Activated naive CD8-positive, alpha-beta T cell treated with anti-CD3 and anti-CD28 coated beads for 36 hours (primary cell): Measurements from ENCODE around the gene INCA1. TPM values are rescaled to one million over a fixed set of nuclear protein-coding genes. Genes with fewer than 3 reads are reported as not detected.
A peak's percentile ranks its signal among the peaks of the same experiment; 100 is the strongest.

ENCODE experiments used
- DNase-seq: peaks from one replicate; pipeline ENCODE4 v3.0.0; 2021
- H3K27ac Mint-ChIP-seq: one replicate; pipeline ENCODE4 v1.8.0; 2022; ENCODE audit warnings: mild to moderate bottlenecking, moderate library complexity, mixed read lengths
- H3K27me3 Mint-ChIP-seq: one replicate; pipeline ENCODE4 v1.8.0; 2022; ENCODE audit warnings: mild to moderate bottlenecking, mixed read lengths
- H3K36me3 Mint-ChIP-seq: one replicate; pipeline ENCODE4 v1.8.0; 2021; ENCODE audit warnings: mild to moderate bottlenecking, mixed read lengths
- H3K4me1 Mint-ChIP-seq: one replicate; pipeline ENCODE4 v1.8.0; 2021; ENCODE audit warnings: mixed read lengths
- H3K4me3 Mint-ChIP-seq: one replicate; pipeline ENCODE4 v1.8.0; 2022; ENCODE audit warnings: mild to moderate bottlenecking, moderate library complexity, mixed read lengths
- H3K9me3 Mint-ChIP-seq: one replicate; pipeline ENCODE4 v1.8.0; 2022; ENCODE audit warnings: mixed read lengths
- total RNA-seq, 2 experiments: library from RNA; stranded (reverse); gene quantifications; one replicate each; pipeline ENCODE4 v1.2.3, GENCODE V29; 2021

Gene INCA1
- total RNA-seq, 2 experiments from 2014 or later: 0.29 to 0.36 TPM

GRCh38 chr17:4949321-4950074 is 47.8 kb downstream of the INCA1 start:
- H3K4me3 Mint-ChIP-seq: peak overlapping the region; percentile 94

GRCh38 chr17:4948931-4949320 is 48.4 kb downstream of the INCA1 start:
- DNase-seq: peak; percentile 87
- Mint-ChIP-seq H3K9me3 (no peaks in the 10 kb centered on the region), H3K4me3 (peak overlapping the region; percentile 94), H3K36me3 (peaks cover 43% of the 10 kb centered on the region), H3K27ac (peak overlapping the region; percentile 99), H3K27me3 (peaks cover 20% of the 10 kb centered on the region), H3K4me1 (peaks cover 38% of the 10 kb centered on the region)

More at GRCh38 chr17:4949321-4950074, 47.8 kb downstream of the INCA1 start:
- Mint-ChIP-seq H3K36me3 (peaks cover 39% of the 10 kb centered on the region), H3K27me3 (peaks cover 16% of the 10 kb centered on the region), H3K9me3 (no peaks in the 10 kb centered on the region), H3K4me1 (peaks cover 34% of the 10 kb centered on the region), H3K27ac (peak overlapping the region; percentile 91)
- DNase-seq: peak; percentile 80

GRCh38 chr17:4948166-4948930 is 49.0 kb downstream of the INCA1 start, which contains the start of gene PFN1:
Gene PFN1, minus strand, starts transcription at chr17:4948530. Its CDS starts 136 bp downstream, at chr17:4948394.
- H3K4me3 Mint-ChIP-seq: peak within 1 kb of the TSS; percentile 94
- peaks cover 42% of the 10 kb centered on the region for H3K4me1 Mint-ChIP-seq
- peak; percentile 88 for DNase-seq
- no peaks in the 10 kb centered on the region for H3K9me3 Mint-ChIP-seq
- peaks cover 20% of the 10 kb centered on the region for H3K27me3 Mint-ChIP-seq
- peak within 1 kb of the TSS; percentile 99 for H3K27ac Mint-ChIP-seq
- H3K36me3 Mint-ChIP-seq: peaks cover 43% of the 10 kb centered on the region

GRCh38 chr17:4947411-4948165 is 49.7 kb downstream of the INCA1 start:
- no peaks in the 10 kb centered on the region for H3K9me3 Mint-ChIP-seq

GRCh38 chr17:4947010-4947410 is 50.3 kb downstream of the INCA1 start:
- H3K36me3 Mint-ChIP-seq: peaks cover 55% of the 10 kb centered on the region
- no peak for DNase-seq
- H3K4me1 Mint-ChIP-seq: peaks cover 56% of the 10 kb centered on the region
- H3K27me3 Mint-ChIP-seq: peaks cover 20% of the 10 kb centered on the region
- H3K4me3 Mint-ChIP-seq: peak overlapping the region; percentile 94
- no peaks in the 10 kb centered on the region for H3K9me3 Mint-ChIP-seq
- H3K27ac Mint-ChIP-seq: peak overlapping the region; percentile 99

More at GRCh38 chr17:4947411-4948165, 49.7 kb downstream of the INCA1 start:
- Mint-ChIP-seq H3K27ac (peak overlapping the region; percentile 99), H3K36me3 (peaks cover 49% of the 10 kb centered on the region), H3K27me3 (peaks cover 20% of the 10 kb centered on the region), H3K4me3 (peak overlapping the region; percentile 94), H3K4me1 (peaks cover 50% of the 10 kb centered on the region)
- DNase-seq: peak; percentile 77

- peaks cover 61% of the 10 kb centered on the region for H3K36me3 Mint-ChIP-seq
- peak overlapping the region; percentile 99 for H3K27ac Mint-ChIP-seq
- H3K4me1 Mint-ChIP-seq: peaks cover 57% of the 10 kb centered on the region
- peak overlapping the region; percentile 94 for H3K4me3 Mint-ChIP-seq
- H3K27me3 Mint-ChIP-seq: peaks cover 20% of the 10 kb centered on the region
- H3K9me3 Mint-ChIP-seq: no peaks in the 10 kb centered on the region
- DNase-seq: no peak
These were observed 50.9 kb downstream of the INCA1 start for GRCh38 chr17:4946312-4946976.

GRCh38 chr17:4945944-4946280 is 51.4 kb downstream of the INCA1 start:
- peaks cover 52% of the 10 kb centered on the region for H3K4me1 Mint-ChIP-seq
- peaks cover 66% of the 10 kb centered on the region for H3K36me3 Mint-ChIP-seq
- peak overlapping the region; percentile 99 for H3K27ac Mint-ChIP-seq
- H3K9me3 Mint-ChIP-seq: no peaks in the 10 kb centered on the region
- DNase-seq: no peak
- H3K4me3 Mint-ChIP-seq: peak overlapping the region; percentile 94
- peaks cover 20% of the 10 kb centered on the region for H3K27me3 Mint-ChIP-seq

GRCh38 chr17:4945176-4945943 is 52.0 kb downstream of the INCA1 start:
- peak overlapping the region; percentile 94 for H3K4me3 Mint-ChIP-seq
- peak; percentile 87 for DNase-seq
- no peaks in the 10 kb centered on the region for H3K9me3 Mint-ChIP-seq
- peak overlapping the region; percentile 99 for H3K27ac Mint-ChIP-seq
- peaks cover 72% of the 10 kb centered on the region for H3K36me3 Mint-ChIP-seq
- H3K4me1 Mint-ChIP-seq: peaks cover 47% of the 10 kb centered on the region
- H3K27me3 Mint-ChIP-seq: peaks cover 20% of the 10 kb centered on the region

- H3K4me1 Mint-ChIP-seq: peaks cover 47% of the 10 kb centered on the region
- peaks cover 20% of the 10 kb centered on the region for H3K27me3 Mint-ChIP-seq
- H3K27ac Mint-ChIP-seq: peak overlapping the region; percentile 99
- DNase-seq: peak; percentile 53
- H3K9me3 Mint-ChIP-seq: no peaks in the 10 kb centered on the region
- H3K36me3 Mint-ChIP-seq: peaks cover 77% of the 10 kb centered on the region
- H3K4me3 Mint-ChIP-seq: peak overlapping the region; percentile 94
These were observed 52.7 kb downstream of the INCA1 start for GRCh38 chr17:4944554-4945175.

- H3K4me1 Mint-ChIP-seq: peaks cover 47% of the 10 kb centered on the region
- H3K4me3 Mint-ChIP-seq: peak overlapping the region; percentile 94
- H3K27ac Mint-ChIP-seq: peak overlapping the region; percentile 99
- H3K36me3 Mint-ChIP-seq: peaks cover 77% of the 10 kb centered on the region
- H3K9me3 Mint-ChIP-seq: no peaks in the 10 kb centered on the region
- H3K27me3 Mint-ChIP-seq: peaks cover 20% of the 10 kb centered on the region
- peak; percentile 54 for DNase-seq
These were observed 53.2 kb downstream of the INCA1 start for GRCh38 chr17:4944163-4944553.

GRCh38 chr17:4942760-4943508 is 54.4 kb downstream of the INCA1 start:
- Mint-ChIP-seq H3K4me1 (peaks cover 56% of the 10 kb centered on the region), H3K27me3 (peaks cover 20% of the 10 kb centered on the region), H3K27ac (peak overlapping the region; percentile 99), H3K36me3 (peaks cover 85% of the 10 kb centered on the region), H3K4me3 (peak overlapping the region; percentile 94), H3K9me3 (no peaks in the 10 kb centered on the region)
- DNase-seq: no peak

GRCh38 chr17:4941319-4941610 is 56.1 kb downstream of the INCA1 start:
- H3K36me3 Mint-ChIP-seq: peaks cover 72% of the 10 kb centered on the region
- no peak for DNase-seq
- no peaks in the 10 kb centered on the region for H3K9me3 Mint-ChIP-seq
- H3K27me3 Mint-ChIP-seq: peaks cover 17% of the 10 kb centered on the region
- H3K4me1 Mint-ChIP-seq: peaks cover 56% of the 10 kb centered on the region
- peak overlapping the region; percentile 97 for H3K4me3 Mint-ChIP-seq
- H3K27ac Mint-ChIP-seq: peak overlapping the region; percentile 99
